MCF 10A (cell line): ENCODE results near the gene FNIP2. TPM values are rescaled to one million over a fixed set of nuclear protein-coding genes. Genes with fewer than 3 reads are reported as not detected.

ENCODE experiments used
- BruUV-seq: library from RNA; stranded (reverse); fragments of 400-500 nt; replicated peaks from 2 replicates; lab custom pipeline; 2021; lab: Mats Ljungman, UMichigan
- CTCF ChIA-PET: fragments of 300-600 bp; sonication (Branson Sonifier 250); formaldehyde crosslinking; extraction: SDS; loops from one replicate; lab custom pipeline; 2021; ENCODE audit warnings: antibody characterized with exemption, inconsistent platforms; lab: Yijun Ruan, JAX
- POLR2A ChIA-PET: fragments of 300-600, 350-650 bp; sonication (Branson Sonifier 250); formaldehyde crosslinking; extraction: SDS; loops from one replicate; lab custom pipeline; 2020; ENCODE audit warnings: antibody characterized with exemption, inconsistent platforms; lab: Yijun Ruan, JAX
- DNase-seq: peaks from one replicate; pipeline ENCODE4 v3.0.0-alpha.2; 2018; ENCODE audit not compliant: unreplicated experiment
- H3K27ac Mint-ChIP-seq: one replicate; pipeline ENCODE4 v1.8.0; 2022; ENCODE audit warnings: mild to moderate bottlenecking, low read depth, mixed read lengths; ENCODE audit not compliant: unreplicated experiment
- H3K27me3 Mint-ChIP-seq: one replicate; pipeline ENCODE4 v1.8.0; 2022; ENCODE audit warnings: mixed read lengths; ENCODE audit not compliant: insufficient read depth, unreplicated experiment
- H3K36me3 Mint-ChIP-seq: one replicate; pipeline ENCODE4 v1.8.0; 2022; ENCODE audit warnings: mild to moderate bottlenecking, moderate library complexity, mixed read lengths; ENCODE audit not compliant: insufficient read depth, unreplicated experiment
- H3K4me1 Mint-ChIP-seq: one replicate; pipeline ENCODE4 v1.8.0; 2022; ENCODE audit warnings: mixed read lengths; ENCODE audit not compliant: insufficient read depth, unreplicated experiment
- H3K4me3 Mint-ChIP-seq: one replicate; pipeline ENCODE4 v1.8.0; 2022; ENCODE audit warnings: mild to moderate bottlenecking, moderate library complexity, mixed read lengths; ENCODE audit not compliant: unreplicated experiment
- H3K9me3 Mint-ChIP-seq: one replicate; pipeline ENCODE4 v1.8.0; 2022; ENCODE audit warnings: mixed read lengths; ENCODE audit not compliant: unreplicated experiment
- CTCF ChIP-seq: fragments of 200-600 bp; IDR thresholded peaks from one replicate; pipeline ENCODE4 v1.8.0; 2022; ENCODE audit warnings: antibody characterized with exemption, mild to moderate bottlenecking; ENCODE audit not compliant: unreplicated experiment
- intact Hi-C: fragments of 100-400 bp; cut with micrococcal nuclease; formaldehyde crosslinking; loops from 2 replicates; pipeline ENCODE4 v1.14.1; 2022
- total RNA-seq: library from RNA; stranded (reverse); gene quantifications from 2 replicates; pipeline ENCODE4 v1.2.3, GENCODE V29; 2022

FNIP2 gene
- total RNA-seq, 1 experiment from 2014 or later = 6.4 TPM

- intact Hi-C loops = no loop called here
- ChIA-PET POLR2A (interaction anchor here (0.6 to 1.4 kb wide), 3 partner anchors 12 to 1352 kb away, joined by 3 to 4 read pairs (median 4); no protein-coding TSS in a partner anchor), CTCF (interaction anchor here (0.6 to 2.5 kb wide), 4 partner anchors 56 to 706 kb away, joined by 3 to 11 read pairs (median 3); no protein-coding TSS in a partner anchor)
- DNase-seq = no peak
- Mint-ChIP-seq H3K27me3 (no peaks in the 10 kb centered on the region), H3K36me3 (no peaks in the 10 kb centered on the region), H3K27ac (no peak overlapping the region), H3K4me3 (no peak overlapping the region), H3K4me1 (peaks cover 18% of the 10 kb centered on the region), H3K9me3 (no peaks in the 10 kb centered on the region)
- no peak for TF ChIP-seq CTCF
- BruUV-seq = no TSS peak
These were observed 13.1 kb downstream of the FNIP2 start for GRCh38 chr4:158781963-158782362.

GRCh38 chr4:158782551-158783360, 13.9 kb downstream of the FNIP2 start:
- TF ChIP-seq CTCF = no peak
- Mint-ChIP-seq H3K9me3 (no peaks in the 10 kb centered on the region), H3K27ac (no peak overlapping the region), H3K4me1 (peaks cover 18% of the 10 kb centered on the region), H3K4me3 (no peak overlapping the region), H3K36me3 (no peaks in the 10 kb centered on the region), H3K27me3 (no peaks in the 10 kb centered on the region)
- POLR2A ChIA-PET = interaction anchor here (0.6 to 1.4 kb wide), 3 partner anchors 13 to 1351 kb away, joined by 3 to 4 read pairs (median 4); no protein-coding TSS in a partner anchor
- CTCF ChIA-PET = interaction anchor here (0.6 to 2.5 kb wide), 6 partner anchors 8 to 705 kb away, joined by 3 to 11 read pairs (median 3); no protein-coding TSS in a partner anchor
- intact Hi-C loops = no loop called here
- no peak for DNase-seq
- BruUV-seq = no TSS peak

- Mint-ChIP-seq H3K27ac (no peak overlapping the region), H3K9me3 (no peaks in the 10 kb centered on the region), H3K4me1 (peaks cover 18% of the 10 kb centered on the region), H3K4me3 (no peak overlapping the region), H3K27me3 (no peaks in the 10 kb centered on the region), H3K36me3 (no peaks in the 10 kb centered on the region)
- ChIA-PET POLR2A (interaction anchor here (0.6 to 1.2 kb wide), 2 partner anchors 9 to 1995 kb away, joined by 4 read pairs; no protein-coding TSS in a partner anchor), CTCF (no interaction called here)
- no peak for TF ChIP-seq CTCF
- no TSS peak for BruUV-seq
- DNase-seq = no peak
- intact Hi-C loops = no loop called here
These were observed 15.0 kb downstream of the FNIP2 start for GRCh38 chr4:158783785-158784184.

- no TSS peak for BruUV-seq
- intact Hi-C loops = no loop called here
- no peak for TF ChIP-seq CTCF
- POLR2A ChIA-PET = interaction anchor here (0.6 to 0.9 kb wide), 2 partner anchors 12 to 17 kb away, joined by 3 read pairs; partner anchors contain the start of gene FNIP2
- no peaks in the 10 kb centered on the region for H3K27me3 Mint-ChIP-seq
- H3K4me3 Mint-ChIP-seq = no peak overlapping the region
- H3K27ac Mint-ChIP-seq = no peak overlapping the region
- no peak for DNase-seq
- H3K9me3 Mint-ChIP-seq = no peaks in the 10 kb centered on the region
- no peaks in the 10 kb centered on the region for H3K36me3 Mint-ChIP-seq
- CTCF ChIA-PET = interaction anchor here (0.9 kb wide), 1 partner anchor 16 kb away, joined by 4 read pairs; no protein-coding TSS in a partner anchor
- peaks cover 18% of the 10 kb centered on the region for H3K4me1 Mint-ChIP-seq
These were observed 16.9 kb downstream of the FNIP2 start for GRCh38 chr4:158785718-158786117.
